GM06990 (cell line): ENCODE data around the gene GPN3.
A peak's percentile ranks its signal among the peaks of the same experiment; 100 is the strongest.

Source experiments
- DNase-seq: peaks from one replicate; pipeline ENCODE4 v3.0.0-alpha.2; 2011; ENCODE audit not compliant: insufficient read length; ENCODE audit errors: extremely low read depth
- H3K27me3 ChIP-seq: replicated peaks from 2 replicates; pipeline ENCODE4 v1.6.0; 2011; ENCODE audit warnings: low read length; ENCODE audit not compliant: control insufficient read depth, insufficient read depth
- H3K36me3 ChIP-seq: 2 replicates; pipeline ENCODE4 v1.5.1; 2011; ENCODE audit warnings: low read length; ENCODE audit not compliant: control insufficient read depth, insufficient read depth
- H3K4me3 ChIP-seq: replicated peaks from 2 replicates; pipeline ENCODE4 v1.5.1; 2011; ENCODE audit warnings: low read depth, mild to moderate bottlenecking, control low read depth, low read length
- CTCF ChIP-seq: IDR thresholded peaks from 2 replicates; pipeline ENCODE4 v1.5.1; 2011; ENCODE audit warnings: low read length, control low read depth, mild to moderate bottlenecking, inconsistent platforms; ENCODE audit not compliant: insufficient read depth, poor library complexity, severe bottlenecking

Gene GPN3

GRCh38 chr12:110453569-110454296 lies 14.3 kb downstream of the GPN3 start:
- TF ChIP-seq CTCF, result no peak
- Histone ChIP-seq H3K36me3 (peaks cover under 1% of the 10 kb centered on the region), H3K4me3 (no peak overlapping the region), H3K27me3 (no peaks in the 10 kb centered on the region)
- DNase-seq, result no peak

- TF ChIP-seq CTCF, result no peak
- no peaks in the 10 kb centered on the region; the same call in none of the 2 replicates for H3K36me3 ChIP-seq
Measured at GRCh38 chr12:110451263-110451662, 16.8 kb downstream of the GPN3 start.

GRCh38 chr12:110449799-110450497 lies 18.1 kb downstream of the GPN3 start, which contains the start of gene ARPC3:
ARPC3 (minus strand) TSS chr12:110450337; CDS start chr12:110450260, 77 bp downstream.
- DNase-seq, result peak; percentile 94
- Histone ChIP-seq H3K27me3 (no peaks in the 10 kb centered on the region), H3K36me3 (no peaks in the 10 kb centered on the region; the same call in none of the 2 replicates), H3K4me3 (peak within 1 kb of the TSS; percentile 94)
- peak; percentile 98 for TF ChIP-seq CTCF

More at GRCh38 chr12:110451263-110451662, 16.8 kb downstream of the GPN3 start:
- no peaks in the 10 kb centered on the region for H3K27me3 ChIP-seq
- H3K4me3 ChIP-seq, result no peak overlapping the region
- DNase-seq, result no peak

- no peaks in the 10 kb centered on the region for H3K27me3 ChIP-seq
- DNase-seq, result no peak
- no peak overlapping the region for H3K4me3 ChIP-seq
- no peak for TF ChIP-seq CTCF
- peaks cover 14% of the 10 kb centered on the region for H3K36me3 ChIP-seq
Measured at GRCh38 chr12:110444455-110444854, 23.6 kb downstream of the GPN3 start.

GRCh38 chr12:110436231-110436630 lies 31.8 kb downstream of the GPN3 start:
- no peaks in the 10 kb centered on the region for H3K27me3 ChIP-seq
- H3K36me3 ChIP-seq, result peaks cover 8% of the 10 kb centered on the region
- H3K4me3 ChIP-seq, result no peak overlapping the region
- TF ChIP-seq CTCF, result no peak
- no peak for DNase-seq
